ENCODE results near the gene TIMM22. TPM values are rescaled to one million over a fixed set of nuclear protein-coding genes. Genes with fewer than 3 reads are reported as not detected.
A peak's percentile ranks its signal among the peaks of the same experiment; 100 is the strongest.
"Not testable (repeated sequence)": the region's sequence is repeated elsewhere in the genome, so short reads cannot be mapped to it uniquely, and the experiment has no call there.

Gene TIMM22
- total RNA-seq, 2 donors from 2014 or later, result 8.0 to 8.4 TPM

DNA sequence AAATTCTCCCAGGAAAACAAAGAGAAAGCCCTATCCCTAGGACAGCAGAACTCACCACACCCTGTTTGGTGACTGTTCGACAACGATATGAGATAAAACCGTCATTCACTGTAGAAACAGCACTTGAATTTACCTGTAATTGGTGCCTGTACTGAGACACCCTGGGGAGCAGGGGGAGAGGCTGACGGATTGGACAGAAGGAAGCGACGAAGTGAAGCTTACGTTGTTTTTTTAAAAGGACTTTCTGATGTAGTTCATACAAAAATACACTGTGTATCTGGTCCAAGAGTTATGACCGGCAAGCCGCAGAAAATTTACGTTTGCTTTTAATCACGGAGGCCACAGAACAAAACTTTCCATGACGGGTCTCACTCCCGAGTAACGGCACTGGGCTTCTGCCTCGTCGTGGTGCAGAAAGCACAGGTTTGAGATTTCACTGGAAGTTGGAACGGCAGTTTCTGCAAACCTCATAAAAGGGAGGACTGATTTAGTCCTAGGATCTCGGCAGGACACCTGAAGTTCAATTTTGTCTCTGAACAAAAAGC is 27.0 kb upstream of the TIMM22 start:
- no peak for DNase-seq (ENCODE audit: low spot score)
- intact Hi-C loops (cut with DNase I), result no loop called here

DNA sequence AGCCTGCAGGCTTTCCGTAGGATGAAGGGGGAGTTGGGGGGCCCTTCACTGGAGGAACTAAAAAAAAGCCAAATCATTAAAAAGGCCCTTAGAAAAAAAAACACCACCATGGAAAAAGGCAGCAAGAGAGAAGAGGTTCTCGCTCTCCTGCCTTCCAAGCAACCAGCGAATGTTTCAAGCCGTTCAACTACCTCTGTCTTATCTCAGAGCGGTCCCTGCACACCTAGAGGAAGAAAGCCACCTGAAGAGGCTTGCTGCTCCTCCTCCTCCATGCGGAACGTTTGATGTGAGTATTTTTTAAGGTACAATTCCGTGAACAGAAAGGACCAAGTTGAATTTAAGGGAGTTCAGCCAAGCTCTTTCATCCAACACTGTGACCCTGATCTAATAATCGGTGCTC is 26.6 kb upstream of the TIMM22 start:
- no peak for DNase-seq (ENCODE audit: low spot score)
- intact Hi-C loops (cut with DNase I), result no loop called here

DNA sequence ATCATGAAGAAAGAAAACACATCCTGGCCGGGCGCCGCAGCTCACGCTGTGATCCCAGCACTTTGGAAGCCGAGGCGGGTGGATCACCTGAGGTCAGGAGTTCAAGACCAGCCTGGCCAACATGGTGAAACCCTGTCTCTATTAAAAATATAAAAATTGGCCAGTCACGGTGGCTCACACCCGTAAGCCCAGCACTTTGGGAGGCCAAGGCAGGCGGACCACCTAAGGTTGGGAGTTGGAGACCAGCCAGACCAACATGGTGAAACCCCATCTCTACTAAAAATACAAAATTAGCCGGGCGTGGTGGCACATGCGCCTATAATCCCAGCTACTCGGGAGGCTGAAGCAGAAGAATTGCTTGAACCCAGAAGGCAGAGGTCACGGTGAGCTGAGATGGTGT is 25.1 kb upstream of the TIMM22 start:
- DNase-seq (ENCODE audit: low spot score); intact Hi-C loops (cut with DNase I): not testable (repeated sequence)

DNA sequence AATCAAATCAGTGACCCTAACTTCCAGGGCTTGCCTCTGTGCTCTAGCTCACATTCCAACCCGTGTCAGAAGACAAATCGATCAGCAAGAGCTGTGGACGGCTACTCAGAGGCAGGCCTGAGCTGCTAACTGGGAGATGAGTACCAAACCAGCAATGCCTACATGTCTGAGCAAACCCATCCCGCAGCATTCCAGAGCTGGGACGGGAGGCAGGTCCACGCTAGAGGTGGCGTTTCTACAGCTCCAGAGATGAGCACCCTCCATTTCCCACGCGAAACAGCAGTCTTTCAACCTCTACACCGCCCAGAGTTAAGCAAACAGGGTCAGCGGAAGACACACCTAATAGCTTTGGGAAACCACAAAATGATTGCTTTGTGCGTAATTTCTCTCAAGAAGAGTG is 23.9 kb upstream of the TIMM22 start:
- intact Hi-C loops (cut with DNase I), result no loop called here
- DNase-seq (ENCODE audit: low spot score), result no peak

DNA sequence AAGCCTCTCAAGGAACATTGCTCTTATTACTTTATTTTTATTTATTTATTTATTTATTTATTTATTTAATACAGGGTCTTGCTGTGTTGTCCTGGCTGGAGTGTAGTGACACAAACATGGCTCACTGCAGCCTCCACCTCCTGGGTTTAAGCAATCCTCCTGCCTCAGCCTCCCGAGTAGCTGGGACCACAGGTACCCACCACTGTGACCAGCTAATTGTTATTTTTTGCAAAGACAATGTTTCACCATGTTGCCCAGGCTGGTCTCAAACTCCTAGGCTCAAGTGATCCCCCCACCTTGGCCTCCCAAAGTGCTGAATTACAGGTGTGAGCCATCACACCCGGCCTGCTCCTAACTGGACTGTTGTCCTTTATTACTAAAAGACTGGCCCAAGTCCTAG is 22.2 kb upstream of the TIMM22 start:
- not testable (repeated sequence) for DNase-seq (ENCODE audit: low spot score)
- intact Hi-C loops (cut with DNase I), result loop anchor here in 1 of 2 donors (5.0 kb wide), 1 partner anchor 102 kb away; no protein-coding TSS in a partner anchor

DNA sequence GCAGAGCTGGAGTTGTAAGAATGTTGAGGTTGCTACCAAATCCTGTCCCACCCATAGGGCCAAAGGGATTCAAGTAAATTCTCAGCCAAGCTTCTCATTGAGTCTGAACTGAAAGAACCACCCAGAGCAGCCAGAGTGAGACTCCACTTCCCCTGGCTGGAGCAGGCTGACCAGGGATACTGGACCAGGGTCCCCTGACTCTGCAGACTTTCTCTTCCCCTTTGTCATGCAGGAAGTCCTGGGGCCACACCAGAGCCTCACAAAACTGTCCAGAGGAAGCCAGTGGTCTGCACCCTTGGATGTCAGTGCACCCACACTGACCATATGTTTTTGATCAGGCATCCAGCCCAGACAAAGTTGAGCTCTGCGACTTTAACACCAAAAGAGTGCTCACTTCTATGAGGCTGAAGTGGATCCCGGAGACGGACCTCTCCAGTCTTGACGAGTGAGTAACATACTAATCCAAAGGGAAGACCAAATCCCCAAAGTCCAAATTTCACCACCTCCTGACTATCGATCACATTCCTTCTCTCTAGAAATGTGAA is 21.5 kb upstream of the TIMM22 start:
- DNase-seq (ENCODE audit: low spot score), result no peak
- intact Hi-C loops (cut with DNase I), result loop anchor here in 1 of 2 donors (5.0 kb wide), 1 partner anchor 103 kb away; no protein-coding TSS in a partner anchor

DNA sequence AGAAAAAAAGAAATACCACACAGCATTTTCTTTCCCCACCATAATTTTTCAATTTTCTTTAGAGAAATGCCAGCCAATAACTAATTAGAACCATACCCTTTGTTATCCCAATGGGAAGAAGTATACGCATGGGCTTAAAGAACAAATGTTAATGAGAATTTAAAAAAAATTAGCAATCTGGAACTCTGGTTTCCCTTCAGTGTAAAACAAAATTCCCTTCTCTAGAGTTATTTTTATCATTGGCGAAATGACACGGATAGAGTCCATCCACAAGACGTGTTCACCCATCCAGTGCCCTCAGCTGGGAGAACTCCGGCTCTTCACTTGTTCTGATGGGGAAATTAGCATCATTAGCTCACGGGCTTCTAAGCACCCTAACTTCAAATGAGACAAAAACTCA is 20.6 kb upstream of the TIMM22 start:
- no peak for DNase-seq (ENCODE audit: low spot score)
- intact Hi-C loops (cut with DNase I), result loop anchor here in 1 of 2 donors (5.0 kb wide), 1 partner anchor 104 kb away; no protein-coding TSS in a partner anchor

DNA sequence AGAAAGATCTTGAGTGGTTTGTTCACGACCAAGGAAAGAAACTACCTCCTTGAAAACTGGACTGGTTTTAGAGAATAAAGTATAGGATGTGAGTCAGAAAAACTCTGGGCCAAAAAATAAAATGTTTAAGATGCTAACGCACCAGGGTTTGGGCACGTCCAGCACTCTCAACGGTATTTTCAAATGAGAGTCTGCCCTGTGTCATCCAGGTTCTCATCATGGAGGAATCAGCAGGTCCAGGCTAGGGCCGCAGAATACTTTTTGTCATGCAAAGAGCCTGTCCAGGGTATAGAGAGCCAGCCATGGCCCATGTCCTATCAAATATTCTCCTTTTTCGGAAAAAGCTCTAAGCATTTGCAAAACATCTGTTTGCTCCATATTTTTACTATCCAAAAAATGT is 19.8 kb upstream of the TIMM22 start:
- intact Hi-C loops (cut with DNase I), result loop anchor here in 1 of 2 donors (5.0 kb wide), 1 partner anchor 105 kb away; no protein-coding TSS in a partner anchor
- no peak for DNase-seq (ENCODE audit: low spot score)

DNA sequence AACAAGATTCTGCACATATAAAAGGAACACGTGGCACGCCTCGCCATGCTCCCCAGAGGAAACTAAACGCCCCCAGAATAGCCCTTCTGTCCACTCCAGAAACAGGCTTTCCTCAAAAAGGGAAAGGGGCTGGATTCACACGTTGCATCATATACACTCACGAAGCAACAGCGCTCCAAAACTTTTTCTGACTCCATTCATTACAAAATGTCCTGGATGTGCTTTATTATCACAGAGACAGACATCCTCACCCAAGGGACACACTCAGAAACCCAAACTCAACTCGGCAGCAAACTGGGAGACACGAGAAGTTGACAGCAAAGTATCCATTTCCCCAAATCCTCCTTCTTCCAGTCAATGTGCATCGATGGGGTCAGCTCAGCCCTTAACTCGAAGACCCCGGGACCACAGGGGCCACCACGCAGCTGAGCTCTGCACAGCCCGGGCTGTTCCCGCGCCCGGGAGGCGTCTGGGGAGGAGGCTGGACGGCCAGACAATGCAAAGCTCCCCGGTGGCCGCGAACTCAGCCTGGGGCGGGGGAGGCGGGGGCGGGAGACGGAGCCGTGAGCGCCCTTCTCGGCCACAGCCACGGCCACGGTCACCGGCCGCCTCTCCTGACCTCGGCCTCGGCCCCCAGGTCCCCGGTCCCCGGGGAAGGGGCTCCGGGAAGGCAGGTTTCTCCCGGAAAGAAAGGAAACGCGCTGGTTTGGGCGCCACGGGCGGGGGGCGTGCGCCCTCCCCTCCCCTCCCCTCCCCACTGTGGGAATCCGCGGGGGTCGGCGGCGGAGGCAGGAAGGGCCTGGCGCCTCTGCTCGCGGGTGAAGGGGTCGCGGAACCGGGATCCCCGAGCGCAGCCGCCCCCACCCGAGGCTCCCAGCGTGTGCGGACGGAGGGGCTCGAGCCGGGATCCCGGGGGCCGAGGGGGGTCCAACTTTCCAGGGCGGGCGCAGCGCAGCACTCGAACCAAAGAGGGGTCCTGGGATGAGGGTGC is 18.5 kb upstream of the TIMM22 start:
- intact Hi-C loops (cut with DNase I), result loop anchor here in 1 of 2 donors (5.0 kb wide), 1 partner anchor 106 kb away; no protein-coding TSS in a partner anchor
- no peak for DNase-seq (ENCODE audit: low spot score)

DNA sequence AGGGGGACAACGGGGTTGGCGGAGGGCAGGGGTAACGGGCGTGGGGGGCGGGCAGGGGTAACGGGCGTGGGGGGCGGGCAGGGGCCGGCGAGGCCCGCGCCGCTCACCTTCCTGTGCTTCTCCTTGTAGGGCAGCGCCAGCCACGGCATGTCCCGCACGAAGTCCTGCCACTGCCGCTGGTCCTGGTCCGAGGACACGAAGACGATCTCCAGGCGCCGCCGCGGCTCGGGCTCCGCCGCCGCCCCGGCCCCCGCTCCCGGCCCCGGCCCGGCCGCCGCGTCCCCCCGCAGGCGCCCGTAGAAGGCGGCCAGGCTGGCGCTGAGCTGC is 17.8 kb upstream of the TIMM22 start:
- intact Hi-C loops (cut with DNase I), result loop anchor here in 1 of 2 donors (5.0 kb wide), 1 partner anchor 107 kb away; no protein-coding TSS in a partner anchor
- no peak for DNase-seq (ENCODE audit: low spot score)

DNA sequence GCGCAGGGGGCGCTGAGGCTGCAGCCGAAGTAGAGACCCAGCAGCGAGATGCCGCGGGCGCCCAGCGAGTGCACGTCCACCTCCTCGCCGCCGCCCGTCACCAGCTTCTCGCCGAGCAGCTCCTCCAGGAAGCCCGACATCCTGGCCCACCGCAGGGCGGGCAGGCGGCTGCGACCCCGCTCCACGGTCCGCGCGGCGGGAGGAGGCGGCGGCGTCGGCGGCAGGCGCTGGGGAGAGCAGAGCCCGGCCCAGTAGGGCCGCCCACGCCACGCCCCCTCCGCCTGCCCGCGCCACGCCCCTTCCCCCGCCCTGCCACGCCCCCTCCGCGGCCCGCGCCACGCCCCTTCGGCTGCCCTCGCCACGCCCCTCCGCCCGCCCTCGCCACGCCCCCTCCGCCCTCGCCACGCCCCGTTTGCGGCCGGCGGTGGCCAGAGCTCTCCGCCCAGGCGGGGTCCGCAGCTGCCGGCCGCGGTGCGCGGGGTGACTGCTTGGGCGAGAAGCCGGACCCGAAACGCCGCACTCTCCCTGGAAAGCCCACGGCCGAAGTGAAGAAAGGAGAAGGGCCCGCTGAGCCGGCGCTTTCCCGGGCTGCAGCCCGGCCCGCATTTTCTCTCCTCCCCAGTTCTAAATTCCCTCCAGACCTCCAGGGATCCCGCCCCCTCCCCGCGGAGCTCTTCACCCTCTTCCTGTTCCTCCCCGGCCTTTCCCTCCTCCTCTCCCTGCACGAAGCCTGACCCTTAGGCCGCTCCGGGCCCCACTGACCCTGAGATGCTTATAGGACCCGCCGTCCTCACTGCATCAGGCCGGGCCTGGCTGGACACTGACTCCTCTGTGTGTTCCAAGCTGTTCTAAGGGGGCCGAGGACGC is 17.2 kb upstream of the TIMM22 start, which contains the start of gene NXN:
TSS of gene NXN (minus strand) at position 238 of the 867 bp plus-strand sequence.
- intact Hi-C loops (cut with DNase I), result loop anchor here (2.0 to 5.0 kb wide), 3 partner anchors 107 to 185 kb away; no protein-coding TSS in a partner anchor

DNA sequence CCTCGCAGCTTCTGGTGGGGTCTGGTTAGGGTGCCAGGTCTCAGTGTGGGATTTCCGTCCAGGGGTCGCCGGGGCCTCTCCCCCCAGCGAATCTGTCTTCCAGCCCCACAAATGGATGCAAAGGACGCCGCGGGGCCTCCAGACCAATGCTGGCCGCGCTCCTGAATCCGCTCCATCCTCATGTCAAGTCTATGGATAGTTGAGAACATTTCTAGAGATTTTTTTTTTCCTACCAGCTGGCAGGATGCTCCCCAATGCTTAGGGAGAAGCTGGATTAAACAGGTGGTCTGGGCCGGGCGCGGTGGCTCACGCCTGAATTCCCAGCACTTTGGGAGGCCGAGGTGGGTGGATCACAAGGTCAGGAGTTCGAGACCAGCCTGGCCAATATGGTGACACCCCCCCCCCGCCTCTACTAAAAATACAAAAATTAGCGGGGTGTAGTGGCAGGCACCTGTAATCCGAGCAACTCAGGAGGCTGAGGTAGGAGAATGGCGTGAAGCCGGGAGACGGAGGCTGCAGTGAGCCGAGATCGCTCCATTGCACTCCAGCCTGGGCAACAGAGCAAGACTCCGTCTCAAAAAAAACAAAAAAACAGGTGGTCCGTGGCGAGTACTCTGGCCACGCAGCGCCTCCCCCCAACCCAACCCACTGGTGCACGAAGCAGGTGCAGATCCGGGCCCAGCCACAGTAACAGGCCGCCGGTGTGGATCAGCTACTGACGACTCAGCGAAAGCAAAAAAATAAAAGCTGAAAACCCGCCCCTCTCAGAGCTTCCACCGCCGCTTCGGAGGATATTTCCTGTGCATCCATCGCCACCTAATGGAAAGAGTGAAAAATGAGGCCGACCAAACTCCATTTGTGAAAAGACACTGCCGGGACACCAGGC is 16.3 kb upstream of the TIMM22 start:
- intact Hi-C loops (cut with DNase I), result loop anchor here (2.0 to 5.0 kb wide), 2 partner anchors 183 to 186 kb away; no protein-coding TSS in a partner anchor

More for the DNA sequence above, 17.2 kb upstream of the TIMM22 start, which contains the start of gene NXN:
- peak; percentile 96 for DNase-seq (ENCODE audit: low spot score)

DNA sequence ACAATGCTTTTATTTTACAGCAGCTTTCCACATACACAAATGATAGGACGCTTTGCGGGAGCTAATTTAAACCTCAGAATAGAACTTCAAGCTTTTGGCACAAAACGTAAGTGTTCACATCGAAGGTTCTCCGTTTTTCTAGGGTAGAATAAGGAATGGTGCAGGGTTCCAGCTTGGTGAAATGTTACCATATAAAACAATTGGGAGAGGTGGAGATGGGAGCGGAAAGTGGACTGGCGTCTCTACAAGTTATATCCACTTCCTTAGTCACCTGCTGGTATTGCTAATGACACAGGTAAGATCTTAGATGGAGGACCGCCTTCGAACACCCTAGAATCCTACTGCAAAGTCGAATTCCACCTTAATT is 15.7 kb upstream of the TIMM22 start:
- intact Hi-C loops (cut with DNase I), result loop anchor here (2.0 to 5.0 kb wide), 2 partner anchors 184 to 186 kb away; no protein-coding TSS in a partner anchor
- no peak for DNase-seq (ENCODE audit: low spot score)

More for the DNA sequence above, 16.3 kb upstream of the TIMM22 start:
- no peak for DNase-seq (ENCODE audit: low spot score)

DNA sequence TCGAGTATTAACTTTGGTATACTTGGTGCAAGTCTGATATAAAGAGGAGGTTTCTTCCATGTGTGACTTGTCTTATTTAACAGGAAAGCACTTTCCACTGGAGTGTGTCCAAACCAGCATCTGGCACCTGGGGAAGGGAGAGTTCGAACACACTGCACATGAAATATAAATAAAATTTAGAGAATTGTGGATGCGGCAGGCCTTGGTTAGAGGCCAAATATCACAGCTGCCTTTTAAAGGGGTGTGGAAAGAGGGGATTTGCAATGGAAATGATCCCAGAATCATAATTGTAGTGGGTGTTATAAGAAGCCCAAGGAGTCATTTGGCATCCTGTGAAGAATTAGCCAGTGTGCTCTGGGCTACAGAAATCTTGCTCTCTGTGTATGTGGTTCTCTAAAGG is 13.0 kb upstream of the TIMM22 start:
- intact Hi-C loops (cut with DNase I), result loop anchor here in 1 of 2 donors (5.0 kb wide), 1 partner anchor 187 kb away; no protein-coding TSS in a partner anchor
- no peak for DNase-seq (ENCODE audit: low spot score)

DNA sequence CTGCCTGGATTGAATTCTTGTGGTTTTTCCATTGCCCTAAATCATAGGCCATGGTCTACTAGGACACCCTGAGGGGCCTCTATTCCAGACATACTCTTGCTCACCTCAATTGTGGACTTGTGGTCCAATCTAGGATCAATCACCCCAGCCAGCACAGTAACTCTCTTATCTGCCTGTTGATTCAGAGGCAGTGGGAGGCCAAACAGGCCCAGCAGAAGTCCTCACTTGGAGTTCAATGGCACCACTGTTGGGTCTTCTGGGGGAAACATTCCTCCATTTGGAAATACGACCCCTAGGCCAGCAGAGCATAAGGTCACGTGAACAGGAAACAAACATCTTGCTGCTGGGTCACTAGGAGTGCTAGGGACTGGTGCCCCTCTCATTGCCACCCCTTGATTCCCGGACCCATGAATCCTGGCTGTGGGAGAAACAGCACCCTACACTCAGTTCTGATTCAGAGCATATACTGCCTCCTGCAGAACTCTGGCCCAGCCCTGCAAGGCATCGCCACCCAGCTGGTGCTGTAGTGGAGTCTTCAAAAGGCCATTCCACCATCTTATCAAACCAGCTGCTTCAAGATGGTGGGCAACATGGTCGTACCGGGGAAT is 10.5 kb upstream of the TIMM22 start:
- intact Hi-C loops (cut with DNase I), result no loop called here

DNA sequence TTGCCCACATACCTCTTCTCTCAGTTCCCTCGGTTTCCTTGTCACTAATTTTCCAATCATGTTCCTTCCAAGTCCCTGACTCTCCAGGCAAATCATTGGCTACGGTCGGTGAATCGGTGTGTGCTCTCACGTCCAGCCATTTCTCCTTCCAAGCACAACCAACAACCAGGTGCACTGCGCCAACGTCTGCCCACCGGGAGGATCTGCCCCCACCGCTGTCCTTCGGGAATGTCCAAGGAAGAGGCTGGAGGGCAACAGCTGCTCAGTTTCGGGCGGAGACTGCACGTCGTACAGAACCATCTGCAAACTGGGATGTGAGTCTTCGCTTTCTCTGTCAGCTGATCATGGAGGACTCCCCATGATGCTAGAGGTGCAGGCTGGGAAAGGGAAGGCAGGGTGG is 9.0 kb upstream of the TIMM22 start:
- intact Hi-C loops (cut with DNase I), result no loop called here
- no peak for DNase-seq (ENCODE audit: low spot score)

More for the DNA sequence above, 10.5 kb upstream of the TIMM22 start:
- DNase-seq (ENCODE audit: low spot score), result no peak

DNA sequence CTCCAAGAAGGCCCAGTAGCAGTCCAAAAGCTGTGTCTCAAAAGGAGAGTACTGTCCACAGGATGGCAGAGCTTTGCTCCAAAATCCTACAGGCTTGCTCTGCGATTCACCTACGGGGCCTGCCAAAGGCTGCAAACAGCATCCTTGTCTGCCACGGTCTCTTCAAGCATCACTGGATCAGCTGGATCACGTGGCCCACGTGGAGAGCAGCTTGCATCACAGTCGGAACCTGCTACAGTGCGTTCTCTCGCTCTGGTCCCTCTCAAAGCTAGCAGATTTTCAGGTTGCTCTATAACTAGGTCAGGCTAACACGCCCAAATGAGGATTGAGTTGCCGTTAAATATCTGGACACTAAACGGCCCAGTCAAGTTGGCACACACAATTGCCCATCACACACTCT is 8.4 kb upstream of the TIMM22 start:
- intact Hi-C loops (cut with DNase I), result no loop called here
- DNase-seq (ENCODE audit: low spot score), result no peak
